Measurements from ENCODE around the gene EFEMP2. TPM values are rescaled to one million over a fixed set of nuclear protein-coding genes. Genes with fewer than 3 reads are reported as not detected.

The EFEMP2 gene
- total and polyA plus RNA-seq, 10 of the 15 experiments (the other 5 are each of a cell fraction or from before 2014, with no cell fraction given): 0.24 to 13.2 (median 1.3) TPM; not detected in 1

DNA sequence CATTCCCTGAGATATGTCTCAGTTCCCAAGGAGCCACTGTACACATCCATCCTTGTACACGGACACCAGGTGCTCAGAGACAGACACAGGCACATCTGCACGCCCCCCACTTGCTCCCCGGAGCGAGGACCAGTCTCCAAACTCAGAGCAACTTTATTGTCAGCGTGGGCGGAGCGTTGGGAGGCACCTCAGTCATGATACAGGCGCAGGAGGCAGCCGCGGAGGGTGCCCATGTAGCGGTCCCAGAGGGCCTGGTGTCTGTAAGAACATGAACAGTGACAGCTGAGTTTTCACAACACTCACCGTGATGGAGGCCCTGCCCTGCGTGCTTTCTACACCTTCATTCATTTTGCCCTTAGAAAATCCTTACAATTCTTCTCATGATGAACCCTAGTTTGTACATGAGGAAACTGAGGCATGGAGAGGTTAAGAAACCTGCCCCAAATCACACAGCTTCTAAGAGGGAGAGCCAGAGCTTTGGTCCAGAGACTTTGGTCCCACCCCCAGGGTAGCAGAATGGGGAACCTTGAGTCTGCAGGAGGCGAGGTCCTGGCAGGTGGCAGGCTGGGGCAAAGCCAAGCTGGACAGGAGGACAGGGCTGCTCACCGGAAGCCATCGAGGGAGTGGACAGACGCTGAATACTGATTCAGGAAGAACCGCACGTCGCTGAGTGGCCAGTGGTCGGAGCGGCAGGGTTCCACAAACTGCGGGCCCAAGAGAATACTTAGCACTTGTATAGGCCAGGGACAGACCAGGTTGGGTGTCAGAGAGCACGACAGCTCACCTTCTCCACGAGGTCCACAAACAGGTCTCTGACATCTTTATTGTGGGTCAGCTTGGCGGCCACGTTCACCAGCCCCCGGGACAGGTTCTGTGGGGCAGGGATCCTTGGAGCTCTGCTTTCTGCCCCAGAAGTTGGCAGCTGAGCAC lies 11.5 kb upstream of the EFEMP2 start:
- ATAC-seq (no peak), DNase-seq (ENCODE audit: low read depth, low spot score) (no peak), FAIRE-seq (no peak)
- H2AFZ ChIP-seq (ENCODE audit: control insufficient read depth, low read depth, low read length): no peak overlapping the region
- no peaks in the 10 kb centered on the region for H3K9me3 ChIP-seq (replicated peaks; ENCODE audit: control insufficient read depth, insufficient read depth, low read length)
- peaks cover 15% of the 10 kb centered on the region for H3K79me2 ChIP-seq (ENCODE audit: control insufficient read depth, insufficient read depth, low read length)
- TF ChIP-seq ZNF622 (IDR thresholded peaks at IDR 0.05) (no peak), NRF1 (conservative IDR thresholded peaks at IDR 0.05; ENCODE audit: low read depth, low read length) (no peak), POLR2A (IDR thresholded peaks at IDR 0.05; ENCODE audit: low read depth, low read length) (no peak), DPF2 (IDR thresholded peaks at IDR 0.05) (0 out of 2 replicates have a peak, but pooled peaks have one; percentile 15), MAX (IDR thresholded peaks at IDR 0.05; ENCODE audit: low read depth, low read length) (no peak), ELK1 (IDR thresholded peaks at IDR 0.05; ENCODE audit: low read depth, low read length) (no peak)
- TF ChIP-seq, protein P1, sequence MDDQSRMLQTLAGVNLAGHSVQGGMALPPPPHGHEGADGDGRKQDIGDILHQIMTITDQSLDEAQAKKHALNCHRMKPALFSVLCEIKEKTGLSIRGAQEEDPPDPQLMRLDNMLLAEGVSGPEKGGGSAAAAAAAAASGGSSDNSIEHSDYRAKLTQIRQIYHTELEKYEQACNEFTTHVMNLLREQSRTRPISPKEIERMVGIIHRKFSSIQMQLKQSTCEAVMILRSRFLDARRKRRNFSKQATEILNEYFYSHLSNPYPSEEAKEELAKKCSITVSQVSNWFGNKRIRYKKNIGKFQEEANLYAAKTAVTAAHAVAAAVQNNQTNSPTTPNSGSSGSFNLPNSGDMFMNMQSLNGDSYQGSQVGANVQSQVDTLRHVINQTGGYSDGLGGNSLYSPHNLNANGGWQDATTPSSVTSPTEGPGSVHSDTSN (IDR thresholded peaks at IDR 0.05; ENCODE audit: insufficient replicate concordance, low read depth, low read length): no peak
- TF ChIP-seq, protein P2, sequence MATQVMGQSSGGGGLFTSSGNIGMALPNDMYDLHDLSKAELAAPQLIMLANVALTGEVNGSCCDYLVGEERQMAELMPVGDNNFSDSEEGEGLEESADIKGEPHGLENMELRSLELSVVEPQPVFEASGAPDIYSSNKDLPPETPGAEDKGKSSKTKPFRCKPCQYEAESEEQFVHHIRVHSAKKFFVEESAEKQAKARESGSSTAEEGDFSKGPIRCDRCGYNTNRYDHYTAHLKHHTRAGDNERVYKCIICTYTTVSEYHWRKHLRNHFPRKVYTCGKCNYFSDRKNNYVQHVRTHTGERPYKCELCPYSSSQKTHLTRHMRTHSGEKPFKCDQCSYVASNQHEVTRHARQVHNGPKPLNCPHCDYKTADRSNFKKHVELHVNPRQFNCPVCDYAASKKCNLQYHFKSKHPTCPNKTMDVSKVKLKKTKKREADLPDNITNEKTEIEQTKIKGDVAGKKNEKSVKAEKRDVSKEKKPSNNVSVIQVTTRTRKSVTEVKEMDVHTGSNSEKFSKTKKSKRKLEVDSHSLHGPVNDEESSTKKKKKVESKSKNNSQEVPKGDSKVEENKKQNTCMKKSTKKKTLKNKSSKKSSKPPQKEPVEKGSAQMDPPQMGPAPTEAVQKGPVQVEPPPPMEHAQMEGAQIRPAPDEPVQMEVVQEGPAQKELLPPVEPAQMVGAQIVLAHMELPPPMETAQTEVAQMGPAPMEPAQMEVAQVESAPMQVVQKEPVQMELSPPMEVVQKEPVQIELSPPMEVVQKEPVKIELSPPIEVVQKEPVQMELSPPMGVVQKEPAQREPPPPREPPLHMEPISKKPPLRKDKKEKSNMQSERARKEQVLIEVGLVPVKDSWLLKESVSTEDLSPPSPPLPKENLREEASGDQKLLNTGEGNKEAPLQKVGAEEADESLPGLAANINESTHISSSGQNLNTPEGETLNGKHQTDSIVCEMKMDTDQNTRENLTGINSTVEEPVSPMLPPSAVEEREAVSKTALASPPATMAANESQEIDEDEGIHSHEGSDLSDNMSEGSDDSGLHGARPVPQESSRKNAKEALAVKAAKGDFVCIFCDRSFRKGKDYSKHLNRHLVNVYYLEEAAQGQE (IDR thresholded peaks at IDR 0.05; ENCODE audit: low read depth, low read length): no peak
- TF ChIP-seq, protein P3, sequence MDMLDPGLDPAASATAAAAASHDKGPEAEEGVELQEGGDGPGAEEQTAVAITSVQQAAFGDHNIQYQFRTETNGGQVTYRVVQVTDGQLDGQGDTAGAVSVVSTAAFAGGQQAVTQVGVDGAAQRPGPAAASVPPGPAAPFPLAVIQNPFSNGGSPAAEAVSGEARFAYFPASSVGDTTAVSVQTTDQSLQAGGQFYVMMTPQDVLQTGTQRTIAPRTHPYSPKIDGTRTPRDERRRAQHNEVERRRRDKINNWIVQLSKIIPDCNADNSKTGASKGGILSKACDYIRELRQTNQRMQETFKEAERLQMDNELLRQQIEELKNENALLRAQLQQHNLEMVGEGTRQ (IDR thresholded peaks at IDR 0.05; ENCODE audit: borderline replicate concordance, low read depth, low read length): no peak
- no peak overlapping the region for H3K27ac ChIP-seq (ENCODE audit: control insufficient read depth, insufficient read depth)
- in situ Hi-C loops (cut with MboI) (loop anchor here (5.0 kb wide), 1 partner anchor 103 kb away; no protein-coding TSS in a partner anchor), intact Hi-C loops (cut with micrococcal nuclease; ENCODE audit: unreplicated experiment) (loop anchor here (1.0 kb wide), 1 partner anchor 105 kb away; no protein-coding TSS in a partner anchor)
- ChIA-PET CTCF (interaction anchor here (0.6 to 11.0 kb wide), 64 partner anchors 8 to 398 kb away, joined by 3 to 167 read pairs (median 4); partner anchors contain the start of genes AP5B1, CFL1, EFEMP2 and FOSL1), SMC1A (ENCODE audit: uncharacterized antibody, unreplicated experiment) (interaction anchor here (0.6 to 2.5 kb wide), 20 partner anchors 7 to 415 kb away, joined by 3 to 28 read pairs (median 4); partner anchors contain the start of genes KAT5 and MUS81), POLR2A (interaction anchor here (1.1 to 4.0 kb wide), 3 partner anchors 10 to 52 kb away, joined by 3 to 33 read pairs (median 14); partner anchors contain the start of genes CFL1 and MUS81), RAD21 (ENCODE audit: unreplicated experiment) (interaction anchor here (0.7 to 4.1 kb wide), 22 partner anchors 10 to 316 kb away, joined by 3 to 40 read pairs (median 6); partner anchors contain the start of gene KAT5)
- BruUV-seq (replicated peaks): no TSS peak
- H4K20me1 ChIP-seq (ENCODE audit: control insufficient read depth, insufficient read depth): no peaks in the 10 kb centered on the region
- no peak overlapping the region for H3K4me2 ChIP-seq (ENCODE audit: control insufficient read depth, insufficient read depth)
- no peak overlapping the region for H3K9ac ChIP-seq (ENCODE audit: control insufficient read depth, insufficient read depth, low read length)
- H3K36me3 ChIP-seq (ENCODE audit: control insufficient read depth in 2 of 2, insufficient read depth in 2 of 2, low read length in 1 of 2): peaks cover 12 to 25% of the 10 kb centered on the region in 2 experiments
- H3K27me3 ChIP-seq (replicated peaks in 1 of 2; ENCODE audit: control insufficient read depth in 2 of 2, insufficient read depth in 2 of 2, low read length in 1 of 2): no peaks in the 10 kb centered on the region
- WGBS (ENCODE audit: insufficient coverage, insufficient replicate concordance, low lambda C conversion rate, missing lambda C conversion rate): 72% methylated on average over 28 of the region's 28 CpGs
- H3K4me3 ChIP-seq: no peak overlapping the region
- peaks cover 20% of the 10 kb centered on the region for H3K4me1 ChIP-seq (ENCODE audit: control insufficient read depth, insufficient read depth, low read length)

All from GM12878 (cell line).